ENCODE measurements around the gene IDH3A. TPM values are rescaled to one million over a fixed set of nuclear protein-coding genes. Genes with fewer than 3 reads are reported as not detected.
"Not testable (repeated sequence)": the region's sequence is repeated elsewhere in the genome, so short reads cannot be mapped to it uniquely, and the experiment has no call there.

IDH3A gene
- total and polyA plus RNA-seq, 8 donors = 35.8 to 81.1 (median 49.6) TPM

DNA sequence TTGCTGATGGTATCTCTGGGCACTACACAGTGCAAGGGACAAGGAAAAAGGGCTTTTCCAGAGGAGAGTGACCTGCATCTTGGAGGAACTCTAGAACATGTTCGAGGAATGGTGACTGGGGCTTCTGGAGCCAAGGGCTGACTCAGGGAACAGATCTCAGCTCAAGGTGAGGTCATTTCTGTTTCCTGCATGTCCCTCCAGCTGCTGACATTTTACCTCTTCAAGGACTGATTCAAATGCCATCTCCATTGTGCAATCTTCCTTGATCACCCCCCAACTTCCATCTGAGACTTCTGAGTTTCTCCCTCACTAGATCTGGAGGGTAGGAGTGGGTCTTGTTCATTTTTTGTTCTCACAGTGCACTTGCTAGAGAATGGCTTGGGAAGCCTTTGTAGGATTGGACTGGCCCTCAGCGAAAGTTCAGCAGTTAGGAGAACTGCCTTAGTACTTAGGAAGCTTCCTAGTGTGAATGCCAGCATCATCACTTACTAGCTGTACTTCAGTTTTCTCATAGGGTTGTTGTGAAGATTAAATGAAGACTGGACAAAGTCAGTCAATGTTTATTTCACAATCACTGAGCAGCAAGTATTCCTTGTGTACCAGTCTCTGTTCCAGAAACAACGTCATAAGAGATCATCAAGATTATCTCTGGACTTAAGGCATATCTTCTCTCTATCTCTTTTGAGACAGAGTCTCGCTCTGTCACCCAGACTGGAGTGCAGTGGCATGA lies 2.6 kb upstream of the IDH3A start:
- TF ChIP-seq, protein P1, sequence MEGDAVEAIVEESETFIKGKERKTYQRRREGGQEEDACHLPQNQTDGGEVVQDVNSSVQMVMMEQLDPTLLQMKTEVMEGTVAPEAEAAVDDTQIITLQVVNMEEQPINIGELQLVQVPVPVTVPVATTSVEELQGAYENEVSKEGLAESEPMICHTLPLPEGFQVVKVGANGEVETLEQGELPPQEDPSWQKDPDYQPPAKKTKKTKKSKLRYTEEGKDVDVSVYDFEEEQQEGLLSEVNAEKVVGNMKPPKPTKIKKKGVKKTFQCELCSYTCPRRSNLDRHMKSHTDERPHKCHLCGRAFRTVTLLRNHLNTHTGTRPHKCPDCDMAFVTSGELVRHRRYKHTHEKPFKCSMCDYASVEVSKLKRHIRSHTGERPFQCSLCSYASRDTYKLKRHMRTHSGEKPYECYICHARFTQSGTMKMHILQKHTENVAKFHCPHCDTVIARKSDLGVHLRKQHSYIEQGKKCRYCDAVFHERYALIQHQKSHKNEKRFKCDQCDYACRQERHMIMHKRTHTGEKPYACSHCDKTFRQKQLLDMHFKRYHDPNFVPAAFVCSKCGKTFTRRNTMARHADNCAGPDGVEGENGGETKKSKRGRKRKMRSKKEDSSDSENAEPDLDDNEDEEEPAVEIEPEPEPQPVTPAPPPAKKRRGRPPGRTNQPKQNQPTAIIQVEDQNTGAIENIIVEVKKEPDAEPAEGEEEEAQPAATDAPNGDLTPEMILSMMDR (IDR thresholded peaks at IDR 0.05) = no peak
- H3K9me3 ChIP-seq = no peaks in the 10 kb centered on the region
- DNase-seq = no peak
- H3K27ac ChIP-seq = no peak overlapping the region
- no peak overlapping the region for H3K4me3 ChIP-seq
- H3K4me1 ChIP-seq = peaks cover 12 to 29% of the 10 kb centered on the region in 2 donors
- intact Hi-C loops (cut with DNase I) = no loop called here
- no peaks in the 10 kb centered on the region for H3K36me3 ChIP-seq
- no peak for ATAC-seq
- H3K27me3 ChIP-seq = no peaks in the 10 kb centered on the region

DNA sequence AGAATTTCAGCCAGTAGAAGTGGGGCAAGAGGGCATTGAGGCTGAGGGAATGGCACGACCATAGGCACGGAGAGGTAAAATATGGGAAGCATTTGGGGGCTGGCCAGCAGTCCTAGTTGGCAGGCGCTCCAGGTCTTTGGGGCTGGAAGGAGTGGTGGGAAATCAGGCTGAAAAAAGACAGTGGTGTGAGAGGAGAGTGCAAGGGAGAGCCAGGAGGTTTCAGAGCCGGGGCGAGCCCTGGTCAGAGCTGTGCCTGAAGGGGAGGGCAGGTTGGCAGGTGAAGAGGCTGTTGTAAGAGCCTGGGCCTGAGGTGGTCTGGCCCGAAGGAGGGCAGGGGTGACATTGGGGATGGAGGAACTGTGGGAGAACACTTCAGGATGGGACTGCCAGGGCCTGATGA lies 1.6 kb upstream of the IDH3A start:
- TF ChIP-seq, protein P1 (IDR thresholded peaks at IDR 0.05) = no peak

DNA sequence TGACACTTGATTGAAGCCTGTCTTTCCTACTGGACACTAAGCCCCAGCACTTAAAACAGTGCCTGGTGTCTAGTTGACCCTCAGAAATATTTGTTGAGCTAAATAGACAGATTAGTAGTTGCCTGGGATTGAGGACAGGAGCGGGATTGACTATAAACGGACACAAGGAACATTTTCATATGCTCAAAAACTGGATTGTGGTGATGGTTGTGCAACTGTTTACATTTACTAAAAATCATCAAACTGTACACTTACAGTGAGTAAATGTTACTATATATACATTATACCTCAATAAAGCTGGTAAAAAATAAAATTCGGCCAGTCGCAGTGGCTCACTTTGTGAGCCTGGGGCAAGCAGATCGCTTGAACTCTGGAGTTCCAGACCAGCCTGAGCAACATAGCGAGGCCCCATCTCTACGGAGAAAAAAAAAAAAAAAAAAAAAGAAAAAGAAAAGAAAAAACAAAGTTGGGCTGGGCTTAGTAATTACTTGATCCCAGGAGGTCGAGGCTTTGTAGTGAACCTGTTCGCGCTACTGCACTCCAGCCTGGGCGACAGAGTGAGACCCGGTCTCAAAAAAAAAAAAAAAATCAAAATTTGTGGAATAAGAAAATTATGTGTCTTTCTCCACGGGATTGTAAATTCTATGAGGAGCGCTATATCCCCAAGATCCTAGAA lies 632 bp upstream of the IDH3A start:
- intact Hi-C loops (cut with DNase I) = no loop called here
- Histone ChIP-seq H3K27me3 (no peaks in the 10 kb centered on the region), H3K27ac (peak overlapping the region in 1 of 2 donors; percentile 82), H3K36me3 (no peaks in the 10 kb centered on the region), H3K4me1 (peaks cover 12 to 29% of the 10 kb centered on the region in 2 donors), H3K4me3 (peak overlapping the region; percentile 86 to 92), H3K9me3 (no peaks in the 10 kb centered on the region)
- ATAC-seq = peak; percentile 7
- TF ChIP-seq, protein P1 (IDR thresholded peaks at IDR 0.05) = no peak
- DNase-seq = no peak

More for the DNA sequence above, 1.6 kb upstream of the IDH3A start:
- Histone ChIP-seq H3K9me3 (no peaks in the 10 kb centered on the region), H3K4me3 (no peak overlapping the region), H3K27ac (no peak overlapping the region), H3K36me3 (no peaks in the 10 kb centered on the region), H3K27me3 (no peaks in the 10 kb centered on the region), H3K4me1 (peaks cover 12 to 29% of the 10 kb centered on the region in 2 donors)
- intact Hi-C loops (cut with DNase I) = no loop called here
- DNase-seq (no peak), ATAC-seq (no peak)

DNA sequence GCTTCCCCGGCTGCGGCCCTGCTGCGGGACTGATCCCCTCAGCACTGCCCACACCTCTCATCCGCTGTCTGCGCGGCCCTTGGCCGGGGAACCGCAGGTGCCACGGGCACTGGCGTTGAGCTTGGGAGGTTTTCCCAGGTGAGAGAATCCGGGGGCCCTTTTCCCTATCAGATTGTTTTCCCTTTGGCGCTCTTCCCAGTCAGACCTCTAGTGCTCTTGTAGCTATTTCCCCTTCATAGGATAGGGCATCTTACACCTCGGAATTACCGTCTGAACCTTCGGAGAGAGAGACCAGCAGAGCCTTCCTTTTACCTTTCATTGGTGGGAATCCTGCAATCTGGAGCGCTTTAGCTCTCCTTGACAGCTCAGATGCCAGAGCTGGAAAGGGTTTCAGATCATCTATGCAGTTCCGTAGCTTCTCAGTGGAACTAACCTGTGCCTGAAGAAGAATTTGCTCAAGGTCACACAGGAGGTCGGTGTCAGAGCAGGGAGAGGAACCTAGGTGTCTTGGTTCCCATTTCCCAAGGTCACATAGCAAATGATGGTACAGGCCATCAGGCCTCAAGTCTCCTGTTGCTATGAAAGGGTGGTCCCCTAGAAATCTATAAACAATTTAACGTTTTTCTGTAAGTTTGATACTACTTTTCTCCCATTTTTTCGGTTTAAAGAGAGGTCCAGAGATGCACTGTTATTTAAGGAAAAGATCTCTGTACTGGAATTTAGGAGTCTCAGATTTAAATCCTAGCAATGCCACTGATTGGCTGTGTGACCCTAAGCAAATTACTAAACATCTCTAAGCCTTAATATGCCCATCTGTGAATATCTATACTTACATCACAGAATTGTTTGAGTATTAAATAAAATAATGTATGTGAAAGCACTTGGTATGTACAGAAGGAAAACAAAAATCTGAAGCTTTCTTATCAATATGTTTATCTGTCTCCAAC lies 916 bp downstream of the IDH3A start:
- peak overlapping the region; percentile 81 to 82 for H3K27ac ChIP-seq
- DNase-seq (peak in 1 of 4 donors; percentile 57), ATAC-seq (peak; percentile 53)
- H3K4me1 ChIP-seq = peaks cover 13 to 38% of the 10 kb centered on the region in 2 donors
- H3K27me3 ChIP-seq = no peaks in the 10 kb centered on the region
- no peaks in the 10 kb centered on the region for H3K9me3 ChIP-seq
- peak overlapping the region; percentile 86 to 92 for H3K4me3 ChIP-seq
- TF ChIP-seq, protein P1 (IDR thresholded peaks at IDR 0.05) = no peak
- no peaks in the 10 kb centered on the region for H3K36me3 ChIP-seq
- intact Hi-C loops (cut with DNase I) = no loop called here

DNA sequence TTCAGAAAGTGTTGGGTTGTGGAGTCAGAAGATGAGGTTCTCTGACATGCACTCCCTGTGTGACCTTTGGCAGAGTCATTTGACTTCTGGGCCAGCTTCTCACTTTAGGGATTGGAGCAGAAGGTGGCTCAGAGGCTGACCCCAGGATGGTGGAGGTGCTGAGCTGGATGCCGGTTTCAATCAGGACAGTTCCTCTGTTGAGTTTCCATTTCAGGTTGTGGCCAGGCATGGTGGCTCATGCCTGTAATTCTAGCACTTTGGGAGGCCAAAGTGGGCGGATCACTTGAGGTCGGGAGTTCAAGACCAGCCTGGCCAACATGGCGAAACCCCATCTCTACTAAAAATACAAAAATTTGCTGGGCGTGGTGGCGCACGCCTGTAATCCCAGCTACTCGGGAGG lies 1.9 kb downstream of the IDH3A start:
- H3K4me3 ChIP-seq; intact Hi-C loops (cut with DNase I); H3K36me3 ChIP-seq; H3K9me3 ChIP-seq; DNase-seq; ATAC-seq; H3K27ac ChIP-seq; H3K27me3 ChIP-seq: not testable (repeated sequence)
- H3K4me1 ChIP-seq = peaks cover 23 to 48% of the 10 kb centered on the region in 2 donors
